NCI-H510A treated with DMSO at 0.1 percent for 48 hours (cell line): ENCODE measurements around the gene ODAD4.

Experiments used
- DNase-seq: peaks from one replicate; lab custom pipeline; 2025; lab: John Stamatoyannopoulos, UW

Gene ODAD4

GRCh38 chr17:41930009-41930832 lies at the start of gene ODAD4:
Gene ODAD4, plus strand, starts transcription at chr17:41930617. Its CDS starts 107 bp downstream, at chr17:41930724.
- peak; percentile 96 for DNase-seq

- DNase-seq, result no peak
Observed at GRCh38 chr17:41882756-41883155, 47.7 kb upstream of the ODAD4 start.

GRCh38 chr17:41885733-41886132 lies 44.7 kb upstream of the ODAD4 start:
- no peak for DNase-seq

- DNase-seq, result no peak
Observed at GRCh38 chr17:41888332-41888965, 42.0 kb upstream of the ODAD4 start.

- DNase-seq, result no peak
Observed at GRCh38 chr17:41891135-41892020, 39.0 kb upstream of the ODAD4 start.

- no peak for DNase-seq
Observed at GRCh38 chr17:41892021-41892376, 38.4 kb upstream of the ODAD4 start.

GRCh38 chr17:41893384-41893783 lies 37.0 kb upstream of the ODAD4 start:
- no peak for DNase-seq

- DNase-seq, result no peak
Observed at GRCh38 chr17:41894791-41895331, 35.6 kb upstream of the ODAD4 start.

GRCh38 chr17:41895617-41896016 lies 34.8 kb upstream of the ODAD4 start:
- no peak for DNase-seq

- no peak for DNase-seq
Observed at GRCh38 chr17:41896726-41897125, 33.7 kb upstream of the ODAD4 start.

- DNase-seq, result no peak
Observed at GRCh38 chr17:41901646-41902045, 28.8 kb upstream of the ODAD4 start.

- no peak for DNase-seq
Observed at GRCh38 chr17:41904242-41904841, 26.1 kb upstream of the ODAD4 start.

- DNase-seq, result no peak
Observed at GRCh38 chr17:41905172-41905571, 25.2 kb upstream of the ODAD4 start.

GRCh38 chr17:41906465-41907184 lies 23.8 kb upstream of the ODAD4 start:
- DNase-seq, result no peak

- no peak for DNase-seq
Observed at GRCh38 chr17:41907185-41907556, 23.2 kb upstream of the ODAD4 start.

GRCh38 chr17:41907633-41908539 lies 22.5 kb upstream of the ODAD4 start:
- DNase-seq, result no peak

GRCh38 chr17:41909088-41909487 lies 21.3 kb upstream of the ODAD4 start:
- DNase-seq, result no peak

GRCh38 chr17:41910701-41911391 lies 19.6 kb upstream of the ODAD4 start:
- DNase-seq, result no peak

GRCh38 chr17:41912925-41913324 lies 17.5 kb upstream of the ODAD4 start:
- no peak for DNase-seq

GRCh38 chr17:41913798-41914197 lies 16.6 kb upstream of the ODAD4 start:
- DNase-seq, result no peak
